ENCODE data around the gene LDLR.
"Not testable (repeated sequence)": the region's sequence is repeated elsewhere in the genome, so short reads cannot be mapped to it uniquely, and the experiment has no call there.

The LDLR gene

DNA sequence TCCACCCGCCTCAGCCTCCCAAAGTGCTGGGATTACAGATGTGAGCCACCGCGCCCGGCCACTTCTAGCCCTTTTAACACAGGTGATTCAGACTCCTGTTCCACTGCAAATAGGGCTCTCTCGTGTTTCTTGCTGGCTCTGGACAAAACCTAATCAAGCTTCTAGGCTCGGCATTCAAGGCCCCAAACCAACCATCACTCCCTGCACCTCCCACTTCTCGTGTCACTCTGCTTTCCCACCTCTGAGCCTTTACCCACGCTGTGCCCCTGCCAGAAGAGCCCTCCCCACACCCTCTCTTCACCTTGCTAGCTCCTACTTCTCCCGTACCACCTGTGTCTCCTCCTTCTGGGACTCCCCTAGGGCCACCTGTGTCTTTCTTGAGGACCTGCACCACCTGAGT lies 88.3 kb downstream of the LDLR start:
- no peak for DNase-seq

DNA sequence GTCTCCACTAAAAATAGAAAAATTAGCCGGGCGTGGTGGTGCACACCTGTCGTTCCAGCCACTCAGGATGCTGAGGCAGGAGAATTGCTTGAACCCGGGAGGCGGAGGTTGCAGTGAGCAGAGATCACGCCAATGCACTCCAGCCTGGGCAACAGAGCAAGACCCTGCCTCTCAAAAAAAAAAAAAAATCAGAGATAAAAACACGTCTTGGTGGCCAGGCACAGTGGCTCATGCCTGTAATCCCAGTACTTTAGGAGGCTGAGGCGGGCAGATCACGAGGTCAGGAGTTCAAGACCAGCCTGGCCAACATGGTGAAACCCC lies 89.8 kb downstream of the LDLR start:
- not testable (repeated sequence) for DNase-seq

DNA sequence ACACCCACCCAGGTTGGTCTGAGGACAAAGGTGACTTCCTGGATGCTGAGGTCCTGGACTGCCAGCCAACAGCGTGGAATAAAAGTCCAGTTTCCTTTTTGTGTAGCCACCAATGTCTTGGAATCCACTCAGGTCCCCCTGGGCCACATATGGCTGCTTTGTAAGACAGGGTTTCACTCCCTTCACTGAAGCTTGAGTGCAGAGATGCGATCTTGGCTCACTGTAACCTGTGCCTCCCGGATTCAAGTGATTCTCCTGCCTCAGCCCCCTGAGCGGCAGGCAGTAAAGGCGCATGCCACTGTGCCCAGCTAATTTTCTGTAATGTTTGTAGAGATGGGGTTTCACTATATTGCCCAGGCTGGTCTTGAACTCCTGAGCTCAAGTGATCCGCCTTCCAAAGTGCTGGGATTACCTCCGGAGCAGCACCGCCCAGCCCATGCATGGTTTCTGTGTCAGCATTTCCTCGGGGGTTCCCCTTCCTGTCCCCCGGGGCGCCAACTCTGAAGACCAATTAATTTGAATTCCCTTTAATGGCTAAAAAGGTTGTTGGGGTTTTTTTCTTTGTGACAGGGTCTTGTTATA lies 90.5 kb downstream of the LDLR start:
- DNase-seq, result no peak

DNA sequence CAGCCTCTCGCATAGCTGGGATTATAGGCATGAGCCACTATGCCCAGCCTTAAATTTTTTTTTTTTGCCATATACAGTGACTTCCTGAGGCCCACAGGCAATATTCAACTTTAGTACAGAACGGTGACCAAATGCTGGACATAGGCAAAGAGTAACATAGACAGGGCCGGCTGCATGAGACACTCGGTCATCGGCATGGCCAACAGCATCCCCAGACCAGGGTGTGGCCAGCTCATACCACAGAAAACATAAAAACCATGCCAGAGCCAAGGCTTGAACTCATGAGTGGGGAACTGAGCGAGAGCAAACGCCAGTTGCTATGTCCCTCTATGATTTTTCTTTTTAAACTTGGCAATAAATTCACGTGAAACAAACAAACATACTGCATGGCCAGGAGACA lies 91.1 kb downstream of the LDLR start:
- no peak for DNase-seq

DNA sequence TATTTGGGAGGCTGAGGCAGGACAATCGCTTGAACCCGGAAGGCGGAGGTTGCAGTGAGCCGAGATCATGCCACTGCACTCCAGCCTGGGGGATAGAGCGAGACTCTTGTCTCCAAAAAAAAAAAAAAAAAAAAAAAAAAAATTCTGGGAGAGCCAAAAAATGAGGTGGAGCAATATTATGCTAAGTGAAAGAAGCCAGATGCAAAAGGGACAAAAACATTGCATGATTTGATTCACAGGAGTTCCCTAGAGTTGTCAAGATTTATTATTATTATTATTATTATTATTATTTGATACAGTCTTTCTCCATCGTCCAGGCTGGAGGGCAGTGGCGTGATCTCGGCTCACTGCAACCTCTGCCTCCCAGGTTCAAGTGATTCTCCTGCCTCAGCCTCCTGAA lies 91.7 kb downstream of the LDLR start:
- not testable (repeated sequence) for DNase-seq

DNA sequence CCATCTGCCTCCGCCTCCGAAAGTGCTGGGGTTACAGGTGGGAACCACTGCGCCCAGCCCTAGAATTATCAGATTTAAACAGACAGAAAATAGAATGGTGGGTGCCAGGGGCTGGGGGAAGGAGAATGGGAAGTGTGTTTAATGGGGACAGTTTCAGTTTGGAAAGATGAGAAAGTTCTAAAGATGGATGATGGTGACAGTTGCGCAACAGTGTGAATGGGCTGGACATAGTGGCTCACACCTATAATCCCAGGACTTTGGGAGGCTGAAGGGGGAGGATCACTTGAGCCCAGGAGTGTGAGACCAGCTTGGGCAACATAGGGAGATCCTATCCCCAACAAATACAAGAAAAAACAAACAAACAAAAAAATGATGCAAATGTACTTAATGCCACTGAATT lies 92.2 kb downstream of the LDLR start:
- DNase-seq, result no peak
